ACC112 (cell line): ENCODE data around the gene GDF7.

ENCODE experiments used
- H2AFZ ChIP-seq: fragments of 200-600 bp; sonication (generic); one replicate; pipeline ENCODE4 v1.6.0; 2017; ENCODE audit warnings: antibody characterized with exemption, low read length; ENCODE audit not compliant: unreplicated experiment
- H3K27ac ChIP-seq: fragments of 200-600 bp; sonication (generic); 2 replicates; pipeline ENCODE4 v1.5.1; 2014; ENCODE audit warnings: low read depth, mild to moderate bottlenecking, antibody characterized with exemption, low read length, moderate library complexity
- H3K27me3 ChIP-seq: fragments of 200-600 bp; sonication (generic); 2 replicates; pipeline ENCODE4 v1.6.1; 2014; ENCODE audit warnings: mild to moderate bottlenecking, antibody characterized with exemption, low read length, moderate library complexity, mixed read lengths; ENCODE audit not compliant: insufficient read depth
- H3K36me3 ChIP-seq: fragments of 200-600 bp; sonication (generic); 2 replicates; pipeline ENCODE4 v1.6.1; 2016; ENCODE audit warnings: mild to moderate bottlenecking, antibody characterized with exemption, low read length, moderate library complexity, mixed read lengths; ENCODE audit not compliant: insufficient read depth
- H3K4me1 ChIP-seq: fragments of 200-600 bp; sonication (generic); one replicate; pipeline ENCODE4 v1.6.1; 2016; ENCODE audit warnings: low read length, mixed read lengths; ENCODE audit not compliant: insufficient read depth, unreplicated experiment, control insufficient read depth
- H3K4me3 ChIP-seq: fragments of 200-600 bp; sonication (generic); 2 replicates; pipeline ENCODE4 v1.5.1; 2014; ENCODE audit warnings: mild to moderate bottlenecking, low read depth, low read length
- H3K79me2 ChIP-seq: fragments of 200-600 bp; sonication (generic); one replicate; pipeline ENCODE4 v1.6.0; 2016; ENCODE audit warnings: low read length; ENCODE audit not compliant: control insufficient read depth, unreplicated experiment, insufficient read depth

The GDF7 gene

GRCh38 chr2:20645761-20646160 is 21.2 kb upstream of the GDF7 start:
- Histone ChIP-seq H3K79me2 (peaks cover 33% of the 10 kb centered on the region), H3K4me1 (peaks cover 33% of the 10 kb centered on the region), H3K4me3 (no peak overlapping the region), H3K27me3 (no peaks in the 10 kb centered on the region), H2AFZ (no peak overlapping the region), H3K27ac (no peak overlapping the region), H3K36me3 (no peaks in the 10 kb centered on the region)

GRCh38 chr2:20646446-20646845 is 20.5 kb upstream of the GDF7 start:
- Histone ChIP-seq H3K4me3 (no peak overlapping the region), H3K4me1 (peaks cover 29% of the 10 kb centered on the region), H3K27ac (no peak overlapping the region), H3K27me3 (no peaks in the 10 kb centered on the region), H3K36me3 (no peaks in the 10 kb centered on the region), H3K79me2 (peaks cover 33% of the 10 kb centered on the region), H2AFZ (no peak overlapping the region)

GRCh38 chr2:20647211-20647610 is 19.7 kb upstream of the GDF7 start:
- H2AFZ ChIP-seq = no peak overlapping the region
- no peaks in the 10 kb centered on the region for H3K36me3 ChIP-seq
- H3K4me3 ChIP-seq = no peak overlapping the region
- H3K27ac ChIP-seq = no peak overlapping the region
- no peaks in the 10 kb centered on the region for H3K27me3 ChIP-seq
- H3K4me1 ChIP-seq = peaks cover 25% of the 10 kb centered on the region
- H3K79me2 ChIP-seq = peaks cover 33% of the 10 kb centered on the region

- Histone ChIP-seq H3K4me3 (no peak overlapping the region), H3K4me1 (peaks cover 21% of the 10 kb centered on the region), H3K27me3 (no peaks in the 10 kb centered on the region), H2AFZ (no peak overlapping the region), H3K27ac (no peak overlapping the region), H3K36me3 (no peaks in the 10 kb centered on the region), H3K79me2 (peaks cover 33% of the 10 kb centered on the region)
These were observed 19.2 kb upstream of the GDF7 start for GRCh38 chr2:20647738-20648137.

- no peaks in the 10 kb centered on the region for H3K36me3 ChIP-seq
- no peak overlapping the region for H3K27ac ChIP-seq
- peaks cover 20% of the 10 kb centered on the region for H3K4me1 ChIP-seq
- no peak overlapping the region for H2AFZ ChIP-seq
- peaks cover 33% of the 10 kb centered on the region for H3K79me2 ChIP-seq
- no peak overlapping the region for H3K4me3 ChIP-seq
- H3K27me3 ChIP-seq = no peaks in the 10 kb centered on the region
These were observed 18.7 kb upstream of the GDF7 start for GRCh38 chr2:20648206-20648605.

GRCh38 chr2:20648831-20649230 is 18.1 kb upstream of the GDF7 start:
- H3K4me3 ChIP-seq = no peak overlapping the region
- H3K4me1 ChIP-seq = peaks cover 20% of the 10 kb centered on the region

GRCh38 chr2:20649576-20649975 is 17.4 kb upstream of the GDF7 start:
- Histone ChIP-seq H3K4me3 (peak overlapping the region; percentile 99), H3K27ac (no peak overlapping the region)

More at GRCh38 chr2:20648831-20649230, 18.1 kb upstream of the GDF7 start:
- Histone ChIP-seq H3K36me3 (no peaks in the 10 kb centered on the region), H3K27me3 (no peaks in the 10 kb centered on the region), H3K79me2 (peaks cover 33% of the 10 kb centered on the region), H3K27ac (no peak overlapping the region), H2AFZ (no peak overlapping the region)

GRCh38 chr2:20649976-20650375 is 17.0 kb upstream of the GDF7 start:
- Histone ChIP-seq H3K79me2 (peaks cover 33% of the 10 kb centered on the region), H3K4me3 (peak overlapping the region; percentile 99), H3K36me3 (no peaks in the 10 kb centered on the region), H2AFZ (peak overlapping the region; percentile 77), H3K27me3 (no peaks in the 10 kb centered on the region), H3K4me1 (peaks cover 20% of the 10 kb centered on the region), H3K27ac (no peak overlapping the region)

More at GRCh38 chr2:20649576-20649975, 17.4 kb upstream of the GDF7 start:
- H3K36me3 ChIP-seq = no peaks in the 10 kb centered on the region
- H3K4me1 ChIP-seq = peaks cover 20% of the 10 kb centered on the region
- no peaks in the 10 kb centered on the region for H3K27me3 ChIP-seq
- no peak overlapping the region for H2AFZ ChIP-seq
- H3K79me2 ChIP-seq = peaks cover 33% of the 10 kb centered on the region

- Histone ChIP-seq H3K27ac (peak overlapping the region; percentile 49; the same call in 1 of the 2 replicates), H3K4me1 (peaks cover 20% of the 10 kb centered on the region), H2AFZ (peak overlapping the region; percentile 77), H3K79me2 (peaks cover 33% of the 10 kb centered on the region), H3K4me3 (peak overlapping the region; percentile 99), H3K27me3 (0 out of 2 replicates have a peak, but pooled peaks cover 3% of the 10 kb centered on the region), H3K36me3 (no peaks in the 10 kb centered on the region)
These were observed 16.5 kb upstream of the GDF7 start for GRCh38 chr2:20650393-20650876.

GRCh38 chr2:20650877-20651730 is 15.8 kb upstream of the GDF7 start, which contains the start of gene HS1BP3:
Gene HS1BP3, minus strand, starts transcription at chr2:20651098. Its CDS starts 35 bp downstream, at chr2:20651063.
- peaks cover 33% of the 10 kb centered on the region for H3K79me2 ChIP-seq
- H3K27me3 ChIP-seq = 0 out of 2 replicates have a peak, but pooled peaks cover 5% of the 10 kb centered on the region
- peak within 1 kb of the TSS; percentile 95 for H2AFZ ChIP-seq
- no peaks in the 10 kb centered on the region for H3K36me3 ChIP-seq
- peak within 1 kb of the TSS; percentile 99 for H3K4me3 ChIP-seq
- H3K27ac ChIP-seq = peak within 1 kb of the TSS; percentile 49; the same call in 1 of the 2 replicates
- peaks cover 20% of the 10 kb centered on the region for H3K4me1 ChIP-seq

GRCh38 chr2:20651731-20652099 is 15.2 kb upstream of the GDF7 start:
- Histone ChIP-seq H3K27ac (no peak overlapping the region), H3K36me3 (no peaks in the 10 kb centered on the region), H3K4me1 (peaks cover 20% of the 10 kb centered on the region), H3K4me3 (peak overlapping the region; percentile 99), H3K79me2 (peaks cover 33% of the 10 kb centered on the region), H2AFZ (peak overlapping the region; percentile 95), H3K27me3 (peaks cover 11% of the 10 kb centered on the region; the same call in 1 of the 2 replicates)
